Endothelial cell (in vitro differentiated cells): ENCODE results near the gene MTF1. TPM values are rescaled to one million over a fixed set of nuclear protein-coding genes. Genes with fewer than 3 reads are reported as not detected.

Source experiments
- DNase-seq: peaks from one replicate; pipeline ENCODE4 v3.0.0; 2021; ENCODE audit warnings: low spot score
- H3K27ac Mint-ChIP-seq: one replicate; pipeline ENCODE4 v1.8.0; 2021; ENCODE audit warnings: mixed read lengths, inconsistent platforms; ENCODE audit not compliant: unreplicated experiment
- H3K27me3 Mint-ChIP-seq: one replicate; pipeline ENCODE4 v1.8.0; 2021; ENCODE audit warnings: mild to moderate bottlenecking, moderate library complexity, mixed read lengths, inconsistent platforms; ENCODE audit not compliant: unreplicated experiment
- H3K36me3 Mint-ChIP-seq: one replicate; pipeline ENCODE4 v1.8.0; 2021; ENCODE audit warnings: mild to moderate bottlenecking, low read depth, mixed read lengths, inconsistent platforms; ENCODE audit not compliant: unreplicated experiment
- H3K4me1 Mint-ChIP-seq: one replicate; pipeline ENCODE4 v1.8.0; 2021; ENCODE audit warnings: mild to moderate bottlenecking, mixed read lengths, inconsistent platforms; ENCODE audit not compliant: unreplicated experiment
- H3K4me3 Mint-ChIP-seq: one replicate; pipeline ENCODE4 v1.8.0; 2021; ENCODE audit warnings: mild to moderate bottlenecking, mixed read lengths, inconsistent platforms; ENCODE audit not compliant: unreplicated experiment
- H3K9me3 Mint-ChIP-seq: one replicate; pipeline ENCODE4 v1.8.0; 2021; ENCODE audit warnings: mixed read lengths, inconsistent platforms; ENCODE audit not compliant: unreplicated experiment
- CTCF ChIP-seq: fragments of 200-600 bp; sonication (generic); IDR thresholded peaks from one replicate; pipeline ENCODE4 v1.5.0; 2021; ENCODE audit warnings: antibody characterized with exemption; ENCODE audit not compliant: unreplicated experiment
- total RNA-seq: library from RNA; stranded (reverse); fragmentation: NEBNext Ultra II Directional; extraction: Animal tissue kit (Norgen Biotek cat#: 25700); gene quantifications from one replicate; pipeline ENCODE4 v1.2.1, GENCODE V29; 2021; ENCODE audit not compliant: unreplicated experiment

Gene MTF1
- total RNA-seq, 1 donor from 2014 or later = 10.1 TPM

- TF ChIP-seq CTCF = no peak
- H3K36me3 Mint-ChIP-seq = peaks cover 23% of the 10 kb centered on the region
- H3K4me1 Mint-ChIP-seq = peaks cover 9% of the 10 kb centered on the region
- no peak for DNase-seq
- no peak overlapping the region for H3K4me3 Mint-ChIP-seq
- no peak overlapping the region for H3K27ac Mint-ChIP-seq
- no peaks in the 10 kb centered on the region for H3K9me3 Mint-ChIP-seq
- H3K27me3 Mint-ChIP-seq = peaks cover 5% of the 10 kb centered on the region
Observed at GRCh38 chr1:37861151-37861550, 1.8 kb upstream of the MTF1 start.

GRCh38 chr1:37860346-37860666, 914 bp upstream of the MTF1 start:
- Mint-ChIP-seq H3K36me3 (peaks cover 20% of the 10 kb centered on the region), H3K9me3 (no peaks in the 10 kb centered on the region), H3K4me1 (peaks cover 9% of the 10 kb centered on the region), H3K27ac (peak overlapping the region; percentile 93), H3K4me3 (peak overlapping the region; percentile 97), H3K27me3 (peaks cover 5% of the 10 kb centered on the region)
- TF ChIP-seq CTCF = no peak
- DNase-seq = no peak

GRCh38 chr1:37858931-37859506, 373 bp downstream of the MTF1 start:
- peaks cover 13% of the 10 kb centered on the region for H3K36me3 Mint-ChIP-seq
- DNase-seq = no peak
- H3K4me1 Mint-ChIP-seq = peaks cover 9% of the 10 kb centered on the region
- peaks cover 5% of the 10 kb centered on the region for H3K27me3 Mint-ChIP-seq
- H3K27ac Mint-ChIP-seq = peak overlapping the region; percentile 97
- peak overlapping the region; percentile 97 for H3K4me3 Mint-ChIP-seq
- H3K9me3 Mint-ChIP-seq = no peaks in the 10 kb centered on the region
- TF ChIP-seq CTCF = no peak

- H3K36me3 Mint-ChIP-seq = peaks cover 6% of the 10 kb centered on the region
- H3K9me3 Mint-ChIP-seq = no peaks in the 10 kb centered on the region
- no peak for TF ChIP-seq CTCF
- peaks cover 5% of the 10 kb centered on the region for H3K4me1 Mint-ChIP-seq
- no peaks in the 10 kb centered on the region for H3K27me3 Mint-ChIP-seq
- no peak overlapping the region for H3K4me3 Mint-ChIP-seq
- no peak for DNase-seq
- H3K27ac Mint-ChIP-seq = no peak overlapping the region
Observed at GRCh38 chr1:37854406-37854805, 5.0 kb downstream of the MTF1 start.

DNA sequence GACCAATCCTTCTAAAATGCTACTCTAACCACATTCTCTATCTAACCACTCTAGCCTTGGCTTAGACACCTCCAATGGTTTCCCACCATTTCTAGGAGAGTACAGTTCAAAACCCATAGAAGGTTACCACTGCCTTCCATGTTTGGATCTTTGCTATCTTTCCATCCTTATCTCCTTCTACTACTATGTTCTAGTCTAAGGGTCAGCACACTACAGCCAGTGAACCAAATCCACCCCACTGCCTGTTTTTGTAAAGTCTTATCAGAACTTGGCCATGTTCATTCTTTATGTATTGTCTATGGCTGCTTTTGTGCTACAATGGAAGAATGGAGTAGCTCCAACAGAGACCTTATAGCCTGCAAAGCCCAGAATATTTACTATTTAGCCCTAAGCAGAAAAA, 6.2 kb downstream of the MTF1 start:
- Mint-ChIP-seq H3K4me3 (no peak overlapping the region), H3K27me3 (no peaks in the 10 kb centered on the region), H3K36me3 (peaks cover 6% of the 10 kb centered on the region), H3K4me1 (peaks cover 2% of the 10 kb centered on the region), H3K9me3 (no peaks in the 10 kb centered on the region), H3K27ac (peak overlapping the region; percentile 13)
- no peak for TF ChIP-seq CTCF
- no peak for DNase-seq
